A673 (cell line): ENCODE results near the gene DNAJC13. TPM values are rescaled to one million over a fixed set of nuclear protein-coding genes. Genes with fewer than 3 reads are reported as not detected.

Source experiments
- BruUV-seq: library from RNA; stranded (reverse); fragments of 400-500 nt; replicated peaks from 2 replicates; lab custom pipeline; 2021; lab: Mats Ljungman, UMichigan
- CTCF ChIA-PET: fragments of 300-600 bp; sonication (Branson Sonifier 250); formaldehyde crosslinking; loops from one replicate; lab custom pipeline; 2022; ENCODE audit warnings: antibody characterized with exemption; lab: Charles Lee
- POLR2A ChIA-PET: fragments of 300-600 bp; sonication (Branson Sonifier 250); formaldehyde crosslinking; loops from one replicate; lab custom pipeline; 2022; ENCODE audit warnings: antibody characterized with exemption; ENCODE audit not compliant: low non-redundant PET; lab: Charles Lee
- DNase-seq: peaks from one replicate; pipeline ENCODE4 v3.0.0-alpha.2; 2015; ENCODE audit warnings: low spot score
- H3K27ac ChIP-seq: fragments of 200-600 bp; sonication (generic); 2 replicates; pipeline ENCODE4 v1.5.1; 2016; ENCODE audit warnings: mixed run types, low read depth, mild to moderate bottlenecking, mixed read lengths, antibody characterized with exemption, low read length; ENCODE audit not compliant: poor library complexity, severe bottlenecking
- H3K27me3 ChIP-seq: fragments of 200-600 bp; sonication (generic); replicated peaks from 2 replicates; pipeline ENCODE4 v1.6.1; 2017; ENCODE audit warnings: mixed run types, low read depth, mild to moderate bottlenecking, mixed read lengths, antibody characterized with exemption, low read length; ENCODE audit not compliant: insufficient read depth, poor library complexity
- H3K36me3 ChIP-seq: fragments of 200-600 bp; sonication (generic); 2 replicates; pipeline ENCODE4 v1.6.1; 2016; ENCODE audit warnings: mixed run types, mild to moderate bottlenecking, mixed read lengths, antibody characterized with exemption, low read length; ENCODE audit not compliant: insufficient read depth, poor library complexity, severe bottlenecking
- H3K4me1 ChIP-seq: fragments of 200-600 bp; sonication (generic); 2 replicates; pipeline ENCODE4 v1.6.1; 2017; ENCODE audit warnings: mixed run types, mild to moderate bottlenecking, mixed read lengths, antibody characterized with exemption, low read length; ENCODE audit not compliant: insufficient read depth, poor library complexity, severe bottlenecking
- H3K4me3 ChIP-seq: fragments of 200-600 bp; sonication (generic); 2 replicates; pipeline ENCODE4 v1.5.1; 2016; ENCODE audit warnings: low read depth, mixed run types, mild to moderate bottlenecking, mixed read lengths, low read length; ENCODE audit not compliant: poor library complexity, severe bottlenecking
- H3K9me3 ChIP-seq: fragments of 200-600 bp; sonication (generic); 2 replicates; pipeline ENCODE4 v1.6.1; 2016; ENCODE audit warnings: mixed run types, low read depth, mild to moderate bottlenecking, mixed read lengths, antibody characterized with exemption, low read length; ENCODE audit not compliant: poor library complexity, severe bottlenecking
- CTCF ChIP-seq: fragments of 300-800, 200-600 bp; sonication (generic); conservative IDR thresholded peaks from 2 replicates; pipeline ENCODE4 v1.5.1; 2017; ENCODE audit warnings: low read depth, mild to moderate bottlenecking, antibody characterized with exemption, low read length, moderate library complexity, mixed read lengths
- EZH2 ChIP-seq: fragments of 200-600 bp; sonication (generic); IDR thresholded peaks from 2 replicates; pipeline ENCODE4 v1.6.1; 2017; ENCODE audit warnings: borderline replicate concordance, low read depth, mild to moderate bottlenecking, mixed read lengths, antibody characterized with exemption, low read length; ENCODE audit not compliant: poor library complexity, severe bottlenecking
- intact Hi-C: fragments of 100-400 bp; cut with micrococcal nuclease; formaldehyde crosslinking; loops from one replicate; pipeline ENCODE4 v1.10.0; 2022; ENCODE audit not compliant: unreplicated experiment
- total RNA-seq: library from RNA; stranded (reverse); gene quantifications from 2 replicates; pipeline ENCODE4 v1.2.3, GENCODE V29; 2021

Gene DNAJC13
- total RNA-seq, 1 experiment from 2014 or later = 46.0 TPM

- no TSS peak for BruUV-seq
- TF ChIP-seq EZH2 (no peak), CTCF (no peak)
- no peaks in the 10 kb centered on the region for H3K27me3 ChIP-seq
- no peak for DNase-seq
- intact Hi-C loops = no loop called here
- H3K36me3 ChIP-seq = no peaks in the 10 kb centered on the region
- no peak overlapping the region for H3K27ac ChIP-seq
- CTCF ChIA-PET = no interaction called here
- H3K4me1 ChIP-seq = peaks cover 9% of the 10 kb centered on the region
- no peaks in the 10 kb centered on the region for H3K9me3 ChIP-seq
- H3K4me3 ChIP-seq = no peak overlapping the region
- POLR2A ChIA-PET = no interaction called here
Measured at GRCh38 chr3:132405609-132406299, 11.5 kb upstream of the DNAJC13 start.

DNA sequence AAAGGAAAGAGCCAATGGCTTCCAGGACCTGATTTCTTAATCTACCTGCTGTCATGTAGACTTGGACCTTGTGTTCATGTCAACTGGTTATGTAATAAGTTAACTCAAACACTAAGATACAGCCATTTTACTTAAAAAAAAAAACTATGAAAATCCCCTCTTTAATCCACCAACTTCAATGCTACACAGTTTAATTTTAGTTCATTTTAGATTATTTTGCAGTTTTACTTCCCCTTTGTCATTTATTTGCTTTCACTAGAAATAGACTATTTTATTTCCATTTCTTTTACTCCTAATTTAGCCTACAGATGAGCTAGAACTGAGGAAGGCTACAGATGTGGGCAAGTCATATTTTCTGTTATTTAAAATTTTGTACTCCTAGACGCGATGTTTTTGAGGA lies 10.7 kb upstream of the DNAJC13 start:
- BruUV-seq = no TSS peak
- Histone ChIP-seq H3K4me3 (no peak overlapping the region), H3K27ac (no peak overlapping the region), H3K4me1 (peaks cover 9% of the 10 kb centered on the region), H3K27me3 (no peaks in the 10 kb centered on the region), H3K36me3 (no peaks in the 10 kb centered on the region), H3K9me3 (no peaks in the 10 kb centered on the region)
- POLR2A ChIA-PET = no interaction called here
- DNase-seq = no peak
- intact Hi-C loops = no loop called here
- TF ChIP-seq CTCF (no peak), EZH2 (no peak)
- CTCF ChIA-PET = no interaction called here

GRCh38 chr3:132407025-132407424 lies 10.3 kb upstream of the DNAJC13 start:
- Histone ChIP-seq H3K36me3 (no peaks in the 10 kb centered on the region), H3K27ac (no peak overlapping the region), H3K4me3 (no peak overlapping the region), H3K9me3 (no peaks in the 10 kb centered on the region), H3K4me1 (peaks cover 9% of the 10 kb centered on the region), H3K27me3 (no peaks in the 10 kb centered on the region)
- intact Hi-C loops = no loop called here
- BruUV-seq = no TSS peak
- TF ChIP-seq CTCF (no peak), EZH2 (no peak)
- CTCF ChIA-PET = no interaction called here
- no peak for DNase-seq
- POLR2A ChIA-PET = no interaction called here
